GM19397 (cell line): Measurements from ENCODE around the gene NDUFAF8.

Experiments
- ATAC-seq: cut with Tn5 transposase; IDR thresholded peaks from one replicate; pipeline ENCODE4 v1.9.1; 2021; ENCODE audit warnings: mild to moderate bottlenecking, moderate library complexity; ENCODE audit not compliant: unreplicated experiment

Gene NDUFAF8

DNA sequence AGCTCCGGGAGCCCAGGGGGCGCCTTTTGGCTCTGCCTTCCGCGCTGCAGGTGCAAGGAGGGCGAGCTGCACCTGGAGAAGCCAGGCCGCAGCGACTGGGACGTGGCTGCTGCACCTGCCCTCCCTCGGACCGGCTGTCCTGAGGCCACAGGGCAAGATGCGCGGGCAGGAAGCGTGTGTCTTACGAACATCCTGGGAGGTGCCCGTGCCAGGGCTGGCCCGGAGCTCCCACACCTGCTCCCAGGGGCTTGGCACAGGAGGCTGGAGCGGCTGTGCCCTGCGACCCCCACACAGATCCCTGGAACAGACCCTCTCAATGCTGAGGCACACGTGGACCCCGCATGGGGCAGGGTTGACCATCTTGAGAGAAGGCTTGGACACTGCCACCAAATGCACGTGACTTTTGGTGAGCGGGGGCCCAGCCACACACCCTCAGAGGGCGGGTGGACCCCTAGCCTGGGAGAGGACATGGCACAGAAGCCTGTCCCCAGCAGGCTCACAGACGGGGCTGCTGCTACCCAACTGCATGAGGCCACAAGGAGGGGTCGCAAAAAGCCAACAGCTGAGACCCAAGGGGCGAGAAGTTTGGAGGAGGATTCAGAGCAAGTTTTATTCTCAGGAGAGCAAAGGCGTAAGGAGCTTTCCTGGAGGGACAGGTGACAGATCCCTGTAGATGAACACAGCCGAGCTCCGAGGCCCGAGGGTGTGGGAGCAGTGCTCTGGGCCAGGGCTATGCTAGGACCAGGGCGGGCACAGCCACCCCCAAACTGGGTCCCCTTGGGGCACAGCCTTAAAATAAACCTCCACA is 11.4 kb downstream of the NDUFAF8 start:
- no peak for ATAC-seq

DNA sequence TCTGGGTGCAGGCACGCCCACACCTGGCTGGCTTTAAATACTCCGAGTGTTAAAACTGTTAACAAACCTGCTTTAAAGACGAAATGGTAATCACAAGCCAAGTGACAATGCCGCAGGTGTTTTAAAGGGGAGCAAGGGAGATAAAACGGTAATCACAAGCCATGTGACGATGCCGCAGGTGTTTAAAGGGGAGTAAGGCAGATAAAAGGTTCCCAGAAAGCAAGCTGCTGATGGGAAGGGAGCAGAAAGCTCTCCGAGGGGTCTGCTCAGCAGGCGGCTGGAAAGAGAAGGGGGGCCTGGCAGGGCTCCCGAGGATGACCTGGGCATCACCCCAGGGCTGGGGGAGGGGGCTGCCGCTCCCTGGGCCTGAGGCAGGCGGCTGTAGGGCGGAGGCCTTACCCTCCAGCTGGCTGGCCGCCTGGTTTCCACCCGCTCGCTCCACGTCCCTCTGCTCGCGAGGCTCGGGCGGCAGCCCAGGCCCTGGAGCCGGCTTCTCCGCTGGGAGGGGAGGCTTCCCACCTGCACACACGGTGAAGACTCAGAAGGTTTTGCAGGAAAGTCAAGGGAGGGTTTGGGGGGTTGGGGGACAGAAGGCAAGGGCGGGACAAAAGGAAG is 12.1 kb downstream of the NDUFAF8 start:
- no peak for ATAC-seq

- no peak for ATAC-seq
These were observed 12.7 kb downstream of the NDUFAF8 start for GRCh38 chr17:81251709-81252301.

DNA sequence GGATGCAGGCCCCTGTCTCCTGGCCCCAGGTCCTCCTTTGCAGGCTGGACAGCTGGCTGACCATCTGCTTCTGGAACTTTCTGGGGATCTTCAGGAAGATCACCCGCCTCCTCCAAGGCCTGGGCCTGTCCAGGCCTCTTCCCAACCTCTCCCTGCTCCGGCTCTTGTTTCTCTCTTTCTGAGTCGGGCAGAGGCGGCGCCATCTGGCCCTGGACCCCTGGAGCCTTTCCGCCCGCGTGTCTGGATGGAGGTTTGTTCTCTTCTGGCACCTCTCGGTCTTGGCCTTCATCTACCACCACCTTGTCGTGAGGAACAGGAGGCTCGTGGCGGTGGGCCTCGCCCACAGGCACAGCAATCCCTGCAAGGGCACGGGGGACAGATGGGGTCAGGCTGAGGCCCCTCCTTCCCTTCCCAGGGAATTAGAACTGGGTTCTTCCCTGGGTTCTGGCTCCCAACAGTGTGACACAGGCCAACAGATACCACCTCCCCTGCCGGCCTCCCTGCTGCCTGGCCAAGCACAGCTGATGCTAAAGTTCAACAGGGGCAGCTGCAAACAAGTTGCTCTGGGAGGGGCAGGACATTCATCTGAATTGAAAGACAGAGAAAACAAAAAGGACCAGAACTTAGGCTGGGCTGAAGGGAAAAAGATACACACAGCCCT is 13.3 kb downstream of the NDUFAF8 start:
- ATAC-seq = no peak

DNA sequence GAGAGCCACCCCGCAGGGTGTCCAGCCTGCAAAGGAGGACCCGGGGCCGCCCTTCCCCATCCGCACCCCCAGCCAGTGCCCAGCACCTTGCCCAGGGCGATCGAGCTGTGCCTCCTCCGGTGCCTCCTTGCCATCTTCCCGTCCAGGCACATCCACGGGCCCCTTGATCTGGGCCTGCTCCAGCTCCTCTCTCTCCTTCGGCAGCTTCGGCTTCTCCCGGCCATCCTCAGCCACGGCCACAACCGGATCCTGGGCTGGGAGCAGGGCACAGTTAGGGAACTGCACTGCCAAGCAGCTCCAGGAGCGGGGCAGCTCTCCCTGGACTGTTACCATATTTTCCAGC is 13.8 kb downstream of the NDUFAF8 start:
- no peak for ATAC-seq

DNA sequence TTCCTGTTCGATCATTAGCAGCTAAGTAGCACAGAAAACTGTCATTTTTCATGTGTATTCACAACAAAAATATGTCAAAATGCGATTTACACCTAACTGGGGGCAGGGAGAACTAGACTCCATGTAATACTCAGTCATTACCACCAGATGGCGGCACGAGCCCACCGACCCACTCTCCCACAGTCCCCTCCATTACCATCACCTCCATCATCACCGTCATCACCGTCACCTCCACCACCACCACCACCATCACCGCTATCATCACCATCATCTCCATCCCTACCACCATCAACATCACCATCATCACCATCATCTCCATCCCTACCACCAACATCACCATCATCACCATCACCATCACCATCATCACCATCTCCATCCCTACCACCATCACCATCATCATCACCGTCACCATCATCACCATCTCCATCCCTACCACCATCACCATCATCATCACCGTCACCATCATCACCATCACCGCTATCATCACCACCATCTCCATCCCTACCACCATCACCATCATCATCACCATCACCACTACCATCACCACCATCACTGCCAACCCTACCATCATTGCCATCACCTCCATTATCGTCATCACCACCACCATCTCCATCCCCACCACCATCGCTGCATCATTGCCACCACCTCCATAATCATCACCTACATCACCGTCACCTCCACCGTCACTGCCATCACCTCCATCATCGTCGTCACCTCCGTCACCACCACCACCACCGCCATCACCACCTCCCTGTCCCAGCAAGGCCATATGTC is 14.4 kb downstream of the NDUFAF8 start:
- ATAC-seq = no peak

DNA sequence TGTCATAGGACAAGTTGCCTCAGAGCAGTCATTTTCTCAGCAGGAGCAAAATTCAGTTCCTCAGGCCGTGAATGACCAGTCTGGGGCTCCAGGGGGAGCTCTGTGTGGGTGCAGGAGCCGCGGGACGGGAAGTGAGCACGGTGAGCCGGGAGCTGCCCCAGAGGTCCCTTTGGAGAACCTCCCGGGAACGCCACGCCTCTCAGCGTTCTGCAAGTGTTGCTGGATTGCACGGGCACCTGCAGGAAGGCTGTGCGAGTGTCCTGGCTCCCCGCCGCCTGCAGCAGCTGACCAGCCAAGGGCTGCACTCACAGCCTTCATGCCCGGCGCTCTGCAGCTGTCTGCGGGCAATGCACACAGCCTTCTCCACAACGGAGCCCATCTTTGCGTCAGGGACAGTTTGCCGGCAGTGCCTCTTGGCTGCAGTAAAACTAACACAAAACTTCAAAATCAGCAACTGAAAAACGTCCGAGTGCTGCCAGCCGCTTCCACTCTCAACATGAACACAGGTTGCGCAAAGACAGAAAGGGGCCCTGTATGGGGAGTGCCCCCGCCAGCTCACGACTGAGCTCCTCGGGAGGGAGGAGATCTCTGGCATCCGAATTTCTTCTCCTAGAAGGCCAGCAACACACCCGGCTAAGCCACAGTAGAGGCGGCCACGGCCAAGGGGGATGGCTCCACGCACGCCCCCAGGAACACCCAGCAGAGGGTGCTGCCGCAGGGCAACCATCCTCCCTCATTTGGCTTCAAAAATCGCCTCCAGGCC is 16.0 kb downstream of the NDUFAF8 start:
- no peak for ATAC-seq

- no peak for ATAC-seq
These were observed 17.5 kb downstream of the NDUFAF8 start for GRCh38 chr17:81256616-81257015.

DNA sequence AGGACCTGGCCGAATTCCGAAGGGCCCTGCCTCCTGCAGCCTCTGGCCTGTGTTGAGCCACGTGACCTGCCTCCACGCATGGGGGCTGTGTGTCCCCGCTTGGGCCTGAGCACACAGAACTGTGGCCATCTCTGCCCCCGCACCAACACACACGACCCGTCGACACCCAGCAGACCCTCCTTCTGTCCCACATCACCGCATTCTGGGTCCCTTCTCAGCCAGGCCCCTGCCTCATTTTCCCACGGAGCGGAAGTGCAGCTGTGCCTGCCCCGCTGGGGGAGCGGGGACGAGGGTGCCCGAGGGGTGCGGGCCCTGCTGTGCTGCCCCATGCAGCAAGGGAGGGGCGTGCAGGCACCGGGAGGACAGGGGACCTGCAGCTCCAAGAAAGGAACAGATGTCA is 18.4 kb downstream of the NDUFAF8 start:
- no peak for ATAC-seq

- ATAC-seq = no peak
These were observed 19.2 kb downstream of the NDUFAF8 start for GRCh38 chr17:81258292-81258691.

DNA sequence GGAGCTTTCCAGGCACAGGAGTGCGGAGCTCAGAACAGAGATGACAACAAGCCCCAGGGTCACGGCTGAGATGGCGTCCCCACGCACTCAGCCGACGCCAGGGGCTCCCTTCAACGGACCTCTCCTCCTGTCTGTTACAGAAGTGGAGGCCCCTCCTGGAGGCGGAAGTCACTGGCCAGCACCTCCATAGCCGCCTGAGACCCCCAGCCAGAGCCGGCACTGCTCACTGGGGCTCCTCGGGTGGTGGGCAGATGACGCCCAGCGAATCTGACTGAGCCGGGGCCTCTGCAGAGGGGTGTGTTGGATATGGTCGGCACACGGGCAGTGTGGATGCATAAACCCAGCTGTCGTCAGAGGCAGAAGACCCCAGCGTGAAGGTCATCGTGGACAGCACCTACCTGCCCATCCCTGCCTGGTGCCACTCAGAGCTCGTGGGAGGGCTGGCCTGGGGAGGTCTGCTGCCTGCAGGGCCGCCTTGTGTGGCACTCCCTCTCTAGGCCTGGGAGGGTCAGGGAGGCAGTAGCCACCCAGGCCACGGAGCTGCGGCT is 20.0 kb downstream of the NDUFAF8 start:
- no peak for ATAC-seq

DNA sequence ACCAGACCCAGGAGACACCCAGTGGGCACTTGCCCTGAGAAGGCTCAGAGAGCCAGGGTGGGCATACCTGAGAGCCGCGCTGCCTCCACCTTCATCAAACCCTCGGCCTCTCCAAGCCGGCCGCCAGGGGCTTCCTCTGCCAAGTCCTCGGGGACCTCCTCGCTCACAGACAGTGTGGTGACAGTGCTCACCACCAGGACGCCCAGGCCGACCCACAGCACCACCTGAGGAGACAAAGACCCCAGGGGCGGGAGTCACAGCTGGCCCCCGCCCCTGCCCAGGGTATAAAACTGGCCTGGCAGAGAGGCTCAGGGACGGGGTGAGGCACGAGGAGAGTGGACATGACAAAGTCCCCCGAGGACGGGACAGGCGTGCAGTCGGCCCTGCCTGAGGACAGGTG is 21.1 kb downstream of the NDUFAF8 start:
- ATAC-seq = no peak

DNA sequence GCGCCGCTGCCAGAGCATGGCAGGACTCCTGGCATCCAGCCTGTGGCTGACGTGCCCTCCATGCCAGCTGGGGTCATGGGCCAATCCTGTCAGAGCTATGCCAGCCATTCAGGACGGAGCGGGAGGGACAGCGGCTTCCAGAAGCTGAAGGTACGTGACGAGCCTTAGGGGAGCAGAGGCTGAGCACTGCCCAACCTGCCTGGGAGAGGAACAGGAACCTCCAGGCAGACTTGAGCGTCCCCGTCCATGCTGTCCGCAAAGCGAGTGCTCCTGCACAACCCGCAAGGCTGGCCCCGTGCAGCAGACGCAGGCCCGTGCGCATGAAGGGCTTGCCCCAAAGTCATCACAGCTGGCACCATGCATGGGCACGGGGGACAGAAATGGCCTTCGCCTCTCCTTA is 21.5 kb downstream of the NDUFAF8 start:
- ATAC-seq = no peak

- ATAC-seq = no peak
These were observed 22.0 kb downstream of the NDUFAF8 start for GRCh38 chr17:81261096-81261495.

DNA sequence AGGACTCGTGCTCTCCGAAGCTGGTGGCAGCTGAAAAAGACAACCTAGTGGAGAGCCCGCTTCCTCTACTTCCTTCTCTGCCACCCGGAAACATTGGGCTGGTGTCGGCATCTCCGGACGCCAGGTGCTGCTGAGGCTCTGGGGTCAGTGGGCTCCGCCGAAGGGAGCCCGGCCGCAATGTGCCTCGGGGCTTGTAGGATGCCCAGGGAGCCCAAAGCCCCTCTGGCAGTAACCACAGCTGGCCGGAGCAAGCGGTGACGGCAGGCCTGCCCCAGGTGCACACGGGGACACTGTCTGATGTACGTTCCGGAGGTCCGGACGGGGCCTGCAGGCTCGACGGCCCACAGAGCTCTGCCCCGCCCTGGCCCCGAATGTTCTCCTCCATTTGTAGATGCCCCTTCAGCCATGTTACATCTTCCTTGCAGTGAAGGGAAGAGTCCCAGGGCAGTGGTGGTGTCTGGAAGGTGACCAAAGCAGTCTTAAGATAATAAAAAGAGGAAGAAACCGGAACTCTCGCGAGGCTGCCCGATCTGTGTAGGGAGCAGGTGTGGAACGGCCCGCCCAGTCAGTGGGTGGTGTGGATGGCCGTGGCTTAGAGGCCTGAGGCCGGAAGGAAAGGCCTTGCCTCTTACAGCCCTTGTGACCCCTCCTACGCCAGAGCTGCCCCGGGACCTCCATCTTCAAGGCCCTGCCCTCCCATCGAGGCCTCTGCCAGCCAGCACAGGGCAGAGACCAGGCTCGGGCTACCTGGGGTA is 22.6 kb downstream of the NDUFAF8 start:
- ATAC-seq = no peak

DNA sequence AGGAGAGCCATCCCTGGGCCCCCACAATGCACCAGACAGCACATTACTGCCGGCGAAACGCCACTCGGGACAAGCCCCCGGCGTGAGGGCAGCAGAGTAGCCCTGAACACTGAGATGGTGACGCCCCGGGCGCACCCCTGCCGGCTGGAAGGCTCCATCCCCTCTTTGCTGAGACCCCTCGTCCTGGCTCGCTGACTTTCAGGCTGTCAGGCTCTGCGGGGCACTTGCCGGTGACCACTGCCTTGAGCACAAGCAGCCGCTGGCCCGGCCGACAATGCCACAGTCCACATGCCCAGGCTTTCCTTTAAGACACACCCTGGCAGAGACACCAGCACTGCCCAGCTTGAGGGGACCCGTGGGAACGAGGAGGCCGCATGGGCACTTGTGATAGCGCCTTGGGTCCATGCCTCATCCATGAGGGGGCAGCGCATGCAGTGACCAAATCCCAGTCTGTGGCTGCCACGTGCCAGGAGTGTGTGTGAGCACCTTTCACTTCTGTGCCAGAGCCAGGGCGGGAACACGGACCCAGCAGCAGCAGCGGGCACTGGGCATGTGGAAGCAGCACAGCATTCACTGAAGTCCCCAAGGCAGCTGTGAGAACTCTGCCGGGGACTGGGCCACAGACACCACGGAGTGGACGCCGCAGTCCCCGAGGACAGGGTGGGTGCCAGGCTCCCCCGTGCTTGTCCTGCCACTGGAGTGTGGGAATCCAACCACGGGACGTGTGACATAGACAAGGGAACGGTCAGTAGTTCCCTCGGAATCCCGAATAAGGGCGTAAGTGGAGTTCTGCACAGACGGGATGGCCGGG is 24.5 kb downstream of the NDUFAF8 start:
- ATAC-seq = no peak

- no peak for ATAC-seq
These were observed 25.5 kb downstream of the NDUFAF8 start for GRCh38 chr17:81264640-81265039.

DNA sequence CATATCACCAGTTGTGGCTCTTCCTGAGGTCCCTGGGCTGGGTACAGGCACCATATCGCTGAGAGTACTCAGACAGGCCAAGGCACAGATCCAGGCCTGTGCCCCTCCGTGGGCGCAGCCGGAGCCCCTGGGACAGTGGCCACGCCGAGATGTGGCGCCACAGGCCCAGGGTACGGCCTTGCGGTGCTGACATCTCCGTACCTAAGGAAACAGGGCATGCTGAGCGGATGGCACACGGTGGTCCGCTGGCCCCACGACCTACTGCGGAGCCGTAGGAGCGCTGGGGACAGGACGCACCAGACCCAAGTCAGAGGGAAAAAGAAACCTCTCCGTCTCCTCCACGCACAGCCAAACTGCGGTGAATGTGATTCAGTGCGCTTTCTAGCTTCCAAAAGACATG is 26.5 kb downstream of the NDUFAF8 start:
- ATAC-seq = no peak
